Lung (tissue), 12 donors: ENCODE results near the gene ICE1. TPM values are rescaled to one million over a fixed set of nuclear protein-coding genes. Genes with fewer than 3 reads are reported as not detected.

Experiments
- ATAC-seq: fragments of 200-7000 bp; cut with Tn5 transposase; one replicate; pipeline ENCODE4 v1.9.1; 2020; ENCODE audit warnings: moderate number of reproducible peaks; ENCODE audit not compliant: insufficient read depth, low FRiP score
- DNase-seq, 3 donors: peaks; one replicate each; pipeline ENCODE4 v3.0.0-alpha.2; 2013 to 2017
- H3K27ac ChIP-seq, 2 donors: one replicate each; pipeline ENCODE4 v1.5.1; 2013; ENCODE audit warnings: mild to moderate bottlenecking in 2 of 2, moderate library complexity in 2 of 2, control low read depth in 1 of 2, inconsistent platforms in 1 of 2, low read depth in 1 of 2, low read length in 1 of 2
- H3K27me3 ChIP-seq, 3 donors: one replicate each; pipeline ENCODE4 v1.5.1; 2013; ENCODE audit warnings: low read length in 2 of 3; ENCODE audit not compliant: control insufficient read depth in 3 of 3, insufficient read depth in 3 of 3
- H3K36me3 ChIP-seq, 4 donors: one replicate each; pipeline ENCODE4 v1.5.1; 2013; ENCODE audit warnings: low read length in 4 of 4, mild to moderate bottlenecking in 1 of 4, moderate library complexity in 1 of 4; ENCODE audit not compliant: control insufficient read depth in 4 of 4, insufficient read depth in 4 of 4
- H3K4me1 ChIP-seq, 5 donors: one replicate each; pipeline ENCODE4 v1.5.1; 2013; ENCODE audit warnings: low read length in 5 of 5, mild to moderate bottlenecking in 2 of 5, moderate library complexity in 1 of 5; ENCODE audit not compliant: control insufficient read depth in 5 of 5, insufficient read depth in 5 of 5
- H3K4me3 ChIP-seq: one replicate; pipeline ENCODE4 v1.5.1; 2013; ENCODE audit warnings: mild to moderate bottlenecking, control low read depth, moderate library complexity
- H3K9ac ChIP-seq, 2 donors: one replicate each; pipeline ENCODE4 v1.5.1; 2013; ENCODE audit warnings: low read length in 2 of 2, control low read depth in 1 of 2; ENCODE audit not compliant: insufficient read depth in 1 of 2
- H3K9me3 ChIP-seq, 4 donors: one replicate each; pipeline ENCODE4 v1.5.1; 2013; ENCODE audit warnings: low read length in 3 of 4, mild to moderate bottlenecking in 1 of 4, moderate library complexity in 1 of 4; ENCODE audit not compliant: control insufficient read depth in 4 of 4, insufficient read depth in 3 of 4
- CTCF ChIP-seq: IDR thresholded peaks from 2 replicates; pipeline ENCODE4 v1.5.1; 2012; ENCODE audit warnings: mild to moderate bottlenecking; ENCODE audit errors: control extremely low read depth, extremely low read depth
- WGBS, 2 donors: extraction: QIAGEN DNeasy Blood & Tissue Kit; methylation state at CpG; one replicate each; pipeline ENCODE4 v1.1.7; 2013; 5-methylcytosine and 5-hydroxymethylcytosine counted together
- polyA plus RNA-seq, 2 donors: library from polyadenylated mRNA; stranded (reverse); fragments of 200-250 nt; gene quantifications; one replicate each; pipeline ENCODE4 v1.2.1, GENCODE V29; 2013
- total RNA-seq, 2 donors: library from RNA; depleted of rRNA in 1 of 2; stranded (reverse); fragments of >200 nt in 1 of 2; gene quantifications; one replicate each; pipeline ENCODE4 v1.2.1, GENCODE V29; 2014 to 2021
- donor health status: control.
- donor health status: control.
- donor health status: Bipolar disorder and iron deficiency.
- donor health status: healthy.
- donor health status: DM: yes; HTN: yes; CAD: no.

The ICE1 gene
- total and polyA plus RNA-seq, 4 donors, result 4.9 to 33.3 (median 14.8) TPM

- ATAC-seq (peak; percentile 37), DNase-seq (peak in 2 of 3 donors; percentile 14 to 26)
- TF ChIP-seq CTCF, result no peak
- H3K4me3 ChIP-seq, result no peak overlapping the region
- H3K9me3 ChIP-seq, result peaks cover 0 to 2% (median 0%) of the 10 kb centered on the region in 4 donors
- WGBS, 2 donors, result 88 to 90% methylated on average over 2 of the region's 2 CpGs
- H3K36me3 ChIP-seq, result no peaks in the 10 kb centered on the region
- no peaks in the 10 kb centered on the region for H3K27me3 ChIP-seq
- H3K27ac ChIP-seq, result no peak overlapping the region
- H3K4me1 ChIP-seq, result no peaks in the 10 kb centered on the region
- no peak overlapping the region for H3K9ac ChIP-seq
Measured at GRCh38 chr5:5373351-5373989, 49.0 kb upstream of the ICE1 start.

GRCh38 chr5:5374009-5374715 lies 48.3 kb upstream of the ICE1 start:
- H3K9ac ChIP-seq, result no peak overlapping the region
- TF ChIP-seq CTCF, result no peak
- H3K4me3 ChIP-seq, result no peak overlapping the region
- no peaks in the 10 kb centered on the region for H3K36me3 ChIP-seq
- 66 to 68% methylated on average over 6 of the region's 6 CpGs for WGBS, 2 donors
- peaks cover 0 to 2% (median 0%) of the 10 kb centered on the region in 4 donors for H3K9me3 ChIP-seq
- ATAC-seq (no peak), DNase-seq (no peak)
- H3K27me3 ChIP-seq, result no peaks in the 10 kb centered on the region
- no peaks in the 10 kb centered on the region for H3K4me1 ChIP-seq
- no peak overlapping the region for H3K27ac ChIP-seq

GRCh38 chr5:5377780-5378179 lies 44.7 kb upstream of the ICE1 start:
- WGBS, 2 donors, result 82 to 94% methylated on average over 6 of the region's 6 CpGs
- H3K36me3 ChIP-seq, result no peaks in the 10 kb centered on the region
- H3K9me3 ChIP-seq, result peaks cover 0 to 2% (median 0%) of the 10 kb centered on the region in 4 donors
- H3K9ac ChIP-seq, result no peak overlapping the region
- H3K4me1 ChIP-seq, result no peaks in the 10 kb centered on the region
- DNase-seq, result no peak
- ATAC-seq, result no peak
- H3K27ac ChIP-seq, result no peak overlapping the region
- no peaks in the 10 kb centered on the region for H3K27me3 ChIP-seq
- H3K4me3 ChIP-seq, result no peak overlapping the region
- TF ChIP-seq CTCF, result no peak
